ENCODE data around the gene IDH2.
A peak's percentile ranks its signal among the peaks of the same experiment; 100 is the strongest.
"Not testable (repeated sequence)": the region's sequence is repeated elsewhere in the genome, so short reads cannot be mapped to it uniquely, and the experiment has no call there.

IDH2 gene

GRCh38 chr15:90083419-90083818 is 18.8 kb downstream of the IDH2 start:
- no peak for DNase-seq

DNA sequence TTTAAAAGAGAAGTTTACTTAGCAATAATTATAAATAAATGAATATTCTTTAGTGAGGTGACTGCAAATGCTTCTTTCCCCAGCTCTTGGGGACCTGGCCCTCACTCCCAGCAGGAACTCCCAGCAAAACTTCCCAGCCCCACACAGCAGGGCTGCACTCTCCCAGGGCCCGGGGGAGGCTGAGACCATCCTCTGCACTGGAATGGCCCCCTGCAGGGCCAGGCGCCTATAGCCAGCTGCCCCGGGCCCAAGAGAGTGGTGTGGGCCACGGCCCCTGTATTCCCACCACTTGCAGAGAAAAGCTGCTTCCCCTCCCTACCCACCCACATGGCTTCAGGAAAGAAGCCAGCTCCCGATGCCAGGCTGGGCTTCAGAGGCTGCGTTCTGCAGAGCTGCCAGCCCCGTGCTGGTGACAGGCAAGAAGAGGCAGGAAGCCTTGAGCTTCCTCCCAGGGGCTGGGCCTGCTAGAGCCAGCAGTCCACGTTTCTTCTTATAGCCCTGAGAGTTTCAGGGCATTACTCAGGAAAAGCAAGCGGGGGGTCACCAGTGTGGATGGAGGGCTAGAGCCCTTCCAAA is 20.0 kb downstream of the IDH2 start:
- DNase-seq = no peak

DNA sequence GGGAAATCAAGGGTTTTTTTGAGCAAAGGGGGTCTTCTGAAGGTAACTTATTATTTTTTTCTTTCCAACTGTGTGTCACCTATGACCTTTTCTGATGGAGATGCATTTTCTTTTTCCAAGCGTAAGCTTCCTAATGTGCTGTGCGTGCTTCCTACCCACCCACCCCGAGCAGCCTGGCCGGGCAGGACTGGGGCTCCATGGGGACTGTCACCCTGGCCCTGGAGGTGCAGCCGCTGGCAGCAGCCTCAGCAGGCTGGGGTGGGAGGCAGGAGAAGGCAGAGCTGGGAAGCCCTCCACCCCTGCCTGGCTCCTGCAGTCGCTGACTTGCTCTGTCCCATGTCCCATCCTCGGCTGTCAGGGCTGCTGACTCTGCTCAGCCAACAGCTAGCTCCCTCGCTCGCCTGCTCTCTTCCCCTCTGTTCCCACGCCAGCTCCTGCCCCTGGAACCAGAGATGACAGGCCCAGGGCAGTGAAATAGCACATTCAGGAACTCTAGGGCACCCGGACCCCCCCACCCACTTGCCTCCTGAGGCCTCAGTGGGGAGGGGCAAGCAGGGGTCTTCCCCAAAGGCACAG is 21.4 kb downstream of the IDH2 start:
- DNase-seq = no peak

DNA sequence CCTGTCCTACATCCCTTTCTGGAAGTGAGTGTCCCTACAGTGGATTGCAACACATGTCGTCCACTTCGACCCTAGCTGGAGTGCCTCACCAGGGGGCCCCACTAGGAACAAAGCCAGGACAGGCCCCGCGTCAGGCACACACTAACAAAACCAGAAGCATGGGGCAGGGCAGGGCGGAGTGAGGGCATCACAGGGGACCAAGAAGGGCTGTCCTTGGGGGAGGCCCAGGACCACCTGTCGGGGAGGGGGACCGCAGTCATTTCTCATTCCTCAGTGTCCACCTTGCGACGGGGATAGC is 21.9 kb downstream of the IDH2 start:
- no peak for DNase-seq

DNA sequence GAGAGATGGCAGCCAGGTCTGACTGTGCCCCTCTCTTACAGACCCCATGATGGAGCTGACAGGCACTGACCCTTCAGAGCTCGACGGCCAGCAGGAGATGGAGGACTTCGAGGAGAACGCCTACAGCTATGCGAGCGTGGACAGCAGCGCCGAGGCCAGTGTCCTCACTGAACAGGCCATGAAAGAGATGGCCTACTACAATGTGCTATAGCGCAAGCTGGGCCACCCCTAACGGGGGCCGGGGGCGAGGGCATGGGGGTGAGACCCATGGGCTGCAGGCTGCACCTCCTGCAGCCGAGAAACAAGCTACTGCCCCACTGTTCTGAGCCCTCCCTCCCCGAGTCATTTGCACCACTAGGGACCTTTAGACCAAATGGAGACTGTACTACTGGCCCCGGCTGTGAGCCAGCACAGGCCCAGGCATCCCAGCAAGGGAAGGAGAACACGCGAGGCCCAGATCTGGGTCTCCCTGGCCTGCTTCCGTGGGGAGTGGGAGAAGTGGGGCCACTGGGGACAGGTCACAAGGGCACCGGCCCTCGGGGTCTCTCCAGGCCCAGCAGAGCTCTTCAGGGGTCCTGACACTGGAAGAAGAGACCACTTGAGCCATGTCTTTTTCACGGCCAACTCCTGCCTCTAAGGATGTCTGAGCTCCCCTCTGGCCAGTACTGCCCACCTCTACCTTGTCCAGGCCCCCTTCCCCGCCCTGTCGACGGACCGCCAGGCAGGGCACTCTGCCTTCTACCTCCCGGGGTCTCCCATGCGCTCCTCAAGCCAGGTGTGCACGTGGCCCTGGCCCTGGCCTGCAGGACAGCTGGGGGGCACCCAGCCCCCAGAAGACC is 22.4 kb downstream of the IDH2 start:
- no peak for DNase-seq

DNA sequence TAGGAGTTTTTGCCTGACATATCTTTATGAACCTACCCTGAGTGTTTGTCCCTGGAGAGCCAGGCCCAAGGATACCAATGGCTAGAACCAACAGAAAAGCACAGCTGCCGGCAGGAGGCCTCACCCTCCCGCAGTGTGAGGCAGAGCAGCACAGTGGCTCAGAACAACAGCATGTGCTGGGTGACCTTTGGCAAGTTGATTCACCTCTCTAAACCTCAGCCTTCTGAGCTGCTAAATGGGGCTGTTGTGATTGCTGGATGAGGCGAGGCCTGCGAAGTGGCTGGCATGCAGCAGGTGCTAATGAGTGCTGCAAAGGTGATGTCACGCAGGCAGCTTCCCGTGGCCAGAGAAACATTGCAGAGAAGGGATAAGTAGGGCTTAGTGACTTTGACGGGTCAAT is 23.3 kb downstream of the IDH2 start:
- DNase-seq = no peak

DNA sequence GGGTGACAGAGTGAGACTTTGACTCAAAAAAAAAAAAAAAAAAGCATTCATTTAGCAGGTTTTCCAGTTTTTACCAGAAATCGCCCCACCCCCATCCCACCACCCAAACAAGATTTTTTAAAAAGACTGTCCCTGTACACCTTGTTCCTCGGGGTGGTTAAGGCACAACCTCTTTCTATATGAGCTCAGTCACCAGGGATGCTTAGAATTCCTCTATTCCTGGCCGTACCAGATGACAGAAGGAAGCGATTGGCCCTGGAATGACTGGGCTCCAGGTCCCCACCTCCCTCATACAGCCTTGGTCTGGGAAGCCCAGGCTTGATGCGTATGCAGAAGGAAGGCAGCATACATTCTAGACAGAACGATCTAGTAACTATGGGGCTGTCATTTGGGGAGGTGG is 25.6 kb downstream of the IDH2 start:
- DNase-seq = no peak

- no peak for DNase-seq
These were observed 26.6 kb downstream of the IDH2 start for GRCh38 chr15:90075420-90076289.

- no peak for DNase-seq
These were observed 27.4 kb downstream of the IDH2 start for GRCh38 chr15:90074916-90075315.

- DNase-seq = no peak
These were observed 28.2 kb downstream of the IDH2 start for GRCh38 chr15:90074023-90074422.

- DNase-seq = no peak
These were observed 29.2 kb downstream of the IDH2 start for GRCh38 chr15:90072978-90073640.

DNA sequence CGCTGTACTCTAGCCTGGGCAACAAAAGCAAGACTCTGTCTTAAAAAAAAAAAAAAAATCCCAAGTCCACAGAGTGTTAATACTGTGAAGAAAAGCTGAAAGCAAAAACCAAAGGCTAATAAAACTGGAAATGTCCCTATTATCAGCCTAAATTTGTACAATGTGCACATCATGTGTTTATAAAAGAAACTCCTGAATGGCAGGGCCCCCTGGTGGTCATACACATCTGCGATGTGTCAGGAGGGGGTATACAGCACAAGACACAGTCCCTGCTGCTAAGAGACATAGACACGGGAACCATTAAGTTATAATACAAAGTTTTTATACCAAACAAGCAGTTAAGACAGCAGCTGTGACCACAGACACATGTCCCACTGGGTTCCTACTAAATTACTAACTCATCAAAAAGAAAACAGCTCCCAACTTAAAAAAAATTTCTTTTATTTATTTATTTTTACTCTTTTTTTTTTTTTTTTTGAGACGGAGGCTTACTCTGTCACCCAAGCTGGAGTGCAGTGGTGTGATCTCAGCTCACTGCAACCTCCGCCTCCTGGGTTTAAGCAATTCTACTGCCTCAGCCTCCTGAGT is 31.0 kb downstream of the IDH2 start:
- DNase-seq = peak; percentile 14

- DNase-seq = not testable (repeated sequence)
These were observed 31.6 kb downstream of the IDH2 start for GRCh38 chr15:90070623-90071022.

- no peak for DNase-seq
These were observed 34.2 kb downstream of the IDH2 start for GRCh38 chr15:90067953-90068606.

DNA sequence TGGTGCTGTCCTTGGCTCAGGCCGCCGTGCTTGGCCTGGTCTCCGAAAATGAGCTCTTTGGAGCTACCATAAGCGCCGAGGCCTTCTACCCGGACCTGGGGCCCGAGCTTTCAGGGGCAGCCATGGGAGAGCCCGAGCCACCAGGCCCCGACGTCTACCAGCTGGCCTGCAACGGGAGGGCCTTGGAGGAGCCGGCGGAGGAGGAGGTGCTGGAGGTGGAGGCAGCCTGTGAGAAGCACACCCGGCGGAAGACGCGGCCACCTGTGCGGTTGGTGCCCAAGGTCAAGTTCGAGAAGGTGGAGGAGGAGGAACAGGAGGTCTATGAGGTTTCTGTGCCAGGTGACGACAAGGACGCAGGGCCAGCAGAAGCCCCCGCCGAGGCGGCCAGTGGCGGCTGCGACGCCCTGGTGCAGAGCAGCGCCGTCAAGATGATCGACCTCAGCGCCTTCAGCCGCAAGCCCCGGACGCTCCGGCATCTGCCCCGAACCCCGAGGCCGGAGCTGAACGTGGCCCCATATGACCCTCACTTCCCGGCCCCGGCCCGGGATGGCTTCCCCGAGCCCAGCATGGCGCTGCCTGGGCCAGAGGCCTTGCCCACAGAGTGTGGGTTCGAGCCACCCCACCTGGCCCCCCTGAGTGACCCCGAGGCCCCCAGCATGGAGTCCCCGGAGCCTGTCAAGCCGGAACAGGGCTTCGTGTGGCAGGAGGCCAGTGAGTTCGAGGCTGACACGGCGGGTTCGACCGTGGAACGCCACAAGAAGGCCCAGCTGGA is 34.9 kb downstream of the IDH2 start:
- DNase-seq = no peak

DNA sequence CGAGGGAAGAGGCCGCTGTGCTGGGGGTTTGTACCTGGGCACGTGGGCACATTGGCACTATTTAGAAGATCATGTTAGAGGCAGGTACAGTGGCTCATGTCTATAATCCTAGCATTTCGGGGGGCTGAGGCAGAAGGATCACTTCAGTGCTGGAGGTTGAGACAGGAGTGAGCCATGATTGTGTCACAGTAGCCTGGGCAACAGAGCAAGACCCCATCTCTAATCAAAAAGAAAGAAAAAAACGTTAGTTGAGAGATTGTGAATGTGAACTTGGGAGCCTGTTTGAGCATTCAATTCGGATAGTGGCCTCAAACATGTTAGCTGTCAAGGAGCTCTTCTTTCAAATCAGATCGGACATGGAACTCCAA is 36.6 kb downstream of the IDH2 start:
- no peak for DNase-seq

- no peak for DNase-seq
These were observed 37.2 kb downstream of the IDH2 start for GRCh38 chr15:90064911-90065681.

- DNase-seq = no peak
These were observed 38.5 kb downstream of the IDH2 start for GRCh38 chr15:90063770-90064247.

- no peak for DNase-seq
These were observed 39.1 kb downstream of the IDH2 start for GRCh38 chr15:90062973-90063769.

All from NCI-H446 treated with DMSO at 0.1 percent for 48 hours (cell line).